NCI-H1694 (cell line): Measurements from ENCODE around the gene CIT.
"Not testable (repeated sequence)": the region's sequence is repeated elsewhere in the genome, so short reads cannot be mapped to it uniquely, and the experiment has no call there.

Source experiments
- DNase-seq: peaks from one replicate; lab custom pipeline; 2025; lab: John Stamatoyannopoulos, UW

The CIT gene

GRCh38 chr12:119740830-119741229 is 136.3 kb downstream of the CIT start:
- no peak for DNase-seq

GRCh38 chr12:119735079-119735478 is 142.0 kb downstream of the CIT start:
- no peak for DNase-seq

GRCh38 chr12:119730381-119730780 is 146.7 kb downstream of the CIT start:
- no peak for DNase-seq

GRCh38 chr12:119729871-119730270 is 147.2 kb downstream of the CIT start:
- DNase-seq, result no peak

GRCh38 chr12:119728444-119728745 is 148.7 kb downstream of the CIT start:
- DNase-seq, result no peak

GRCh38 chr12:119727600-119728443 is 149.3 kb downstream of the CIT start:
- DNase-seq, result no peak

- no peak for DNase-seq
Measured at GRCh38 chr12:119725523-119725922, 151.6 kb downstream of the CIT start.

- no peak for DNase-seq
Measured at GRCh38 chr12:119721306-119721705, 155.8 kb downstream of the CIT start.

- no peak for DNase-seq
Measured at GRCh38 chr12:119720349-119720748, 156.8 kb downstream of the CIT start.

GRCh38 chr12:119718141-119718540 is 159.0 kb downstream of the CIT start:
- no peak for DNase-seq

GRCh38 chr12:119715268-119715620 is 161.9 kb downstream of the CIT start:
- no peak for DNase-seq

- no peak for DNase-seq
Measured at GRCh38 chr12:119714614-119715267, 162.4 kb downstream of the CIT start.

GRCh38 chr12:119713551-119714031 is 163.5 kb downstream of the CIT start:
- DNase-seq, result no peak

- DNase-seq, result no peak
Measured at GRCh38 chr12:119712721-119713120, 164.4 kb downstream of the CIT start.

- no peak for DNase-seq
Measured at GRCh38 chr12:119711693-119712092, 165.4 kb downstream of the CIT start.

- no peak for DNase-seq
Measured at GRCh38 chr12:119710965-119711551, 166.1 kb downstream of the CIT start.

GRCh38 chr12:119710374-119710964 is 166.7 kb downstream of the CIT start:
- no peak for DNase-seq

GRCh38 chr12:119706427-119706826 is 170.7 kb downstream of the CIT start:
- DNase-seq, result not testable (repeated sequence)

- no peak for DNase-seq
Measured at GRCh38 chr12:119705182-119705581, 171.9 kb downstream of the CIT start.

GRCh38 chr12:119704065-119704747 is 172.9 kb downstream of the CIT start:
- DNase-seq, result no peak

GRCh38 chr12:119700078-119700477 is 177.0 kb downstream of the CIT start:
- no peak for DNase-seq

GRCh38 chr12:119699199-119699760 is 177.8 kb downstream of the CIT start:
- DNase-seq, result no peak
